SK-N-SH treated with all-trans-retinoic acid at 6 μM for 48 hours (cell line): ENCODE data around the gene TSGA10IP.

Source experiments
- ATAC-seq: fragments of 200-7000 bp; cut with Tn5 transposase; 3 replicates; pipeline ENCODE4 v1.9.1; 2020; ENCODE audit warnings: mild to moderate bottlenecking, moderate library complexity
- ARNTL ChIP-seq: fragments of 450-650 bp; formaldehyde crosslinking; IDR thresholded peaks from 2 replicates; pipeline ENCODE4 v1.5.0; 2020; ENCODE audit warnings: low read depth, mild to moderate bottlenecking, moderate library complexity, borderline replicate concordance
- BACH2 ChIP-seq: fragments of 250-450 bp; sonication (Bioruptor Pico); IDR thresholded peaks from 2 replicates; pipeline ENCODE4 v1.9.0; 2021; ENCODE audit warnings: mild to moderate bottlenecking, borderline replicate concordance
- CREB5 ChIP-seq: fragments of 250-450 bp; sonication (Bioruptor Pico); IDR thresholded peaks from 2 replicates; pipeline ENCODE4 v1.5.1; 2020; ENCODE audit warnings: low read depth, mild to moderate bottlenecking, moderate library complexity
- ESRRG ChIP-seq: fragments of 250-450 bp; sonication (Bioruptor Pico); IDR thresholded peaks from 2 replicates; pipeline ENCODE4 v1.6.1; 2021; ENCODE audit warnings: mild to moderate bottlenecking
- GLIS3 ChIP-seq: fragments of 250-450 bp; sonication (Bioruptor Pico); IDR thresholded peaks from 2 replicates; pipeline ENCODE4 v1.5.0; 2020; ENCODE audit warnings: mild to moderate bottlenecking, moderate library complexity
- OSR1 ChIP-seq: fragments of 250-450 bp; sonication (Bioruptor Pico); IDR thresholded peaks from 2 replicates; pipeline ENCODE4 v1.8.0; 2022; ENCODE audit warnings: moderate library complexity, mild to moderate bottlenecking, inconsistent platforms
- PATZ1 ChIP-seq: fragments of 250-450 bp; sonication (Bioruptor Pico); IDR thresholded peaks from 2 replicates; pipeline ENCODE4 v1.8.0; 2020; ENCODE audit warnings: mild to moderate bottlenecking, moderate library complexity, borderline replicate concordance
- POU6F1 ChIP-seq: fragments of 250-450 bp; sonication (Bioruptor Pico); IDR thresholded peaks from 2 replicates; pipeline ENCODE4 v1.8.0; 2021; ENCODE audit warnings: low read depth, mild to moderate bottlenecking, moderate library complexity, borderline replicate concordance
- PPARA ChIP-seq: fragments of 250-450 bp; sonication (Bioruptor Pico); IDR thresholded peaks from 2 replicates; pipeline ENCODE4 v1.5.0; 2020; ENCODE audit warnings: mild to moderate bottlenecking, borderline replicate concordance
- RARB ChIP-seq: fragments of 250-450 bp; sonication (Bioruptor Pico); IDR thresholded peaks from 2 replicates; pipeline ENCODE4 v1.8.0; 2021; ENCODE audit warnings: mild to moderate bottlenecking, moderate library complexity
- SNAI2 ChIP-seq: fragments of 250-450 bp; sonication (Bioruptor Pico); IDR thresholded peaks from 2 replicates; pipeline ENCODE4 v1.5.0; 2020; ENCODE audit warnings: mild to moderate bottlenecking, moderate library complexity
- TCF4 ChIP-seq: fragments of 250-450 bp; sonication (Bioruptor Pico); IDR thresholded peaks from 2 replicates; pipeline ENCODE4 v1.8.0; 2021; ENCODE audit warnings: mild to moderate bottlenecking, moderate library complexity, borderline replicate concordance
- TOX ChIP-seq: fragments of 250-450 bp; sonication (Bioruptor Pico); IDR thresholded peaks from 2 replicates; pipeline ENCODE4 v1.8.0; 2021; ENCODE audit warnings: mild to moderate bottlenecking, moderate library complexity, borderline replicate concordance
- ZFP3 ChIP-seq: fragments of 250-450 bp; sonication (Bioruptor Pico); IDR thresholded peaks from 2 replicates; pipeline ENCODE4 v1.5.0; 2020; ENCODE audit warnings: mild to moderate bottlenecking, moderate library complexity
- ZFP30 ChIP-seq: fragments of 450-650 bp; formaldehyde crosslinking; IDR thresholded peaks from 2 replicates; pipeline ENCODE4 v1.5.0; 2022; ENCODE audit warnings: mild to moderate bottlenecking, moderate library complexity
- ZNF565 ChIP-seq: fragments of 450-650 bp; formaldehyde crosslinking; conservative IDR thresholded peaks from 2 replicates; pipeline ENCODE4 v1.5.0; 2020; ENCODE audit warnings: low read depth, mild to moderate bottlenecking, moderate library complexity
- ZNF70 ChIP-seq: fragments of 450-650 bp; formaldehyde crosslinking; IDR thresholded peaks from 2 replicates; pipeline ENCODE4 v1.5.0; 2020; ENCODE audit warnings: mild to moderate bottlenecking, moderate library complexity
- TF ChIP-seq, protein P1 (sequence below): fragments of 250-450 bp; sonication (Bioruptor Pico); IDR thresholded peaks from 2 replicates; pipeline ENCODE4 v1.5.1; 2021; ENCODE audit warnings: mild to moderate bottlenecking, moderate library complexity
- TF ChIP-seq, protein P2 (sequence below): fragments of 250-450 bp; sonication (Bioruptor Pico); IDR thresholded peaks from 2 replicates; pipeline ENCODE4 v1.5.0; 2020; ENCODE audit warnings: mild to moderate bottlenecking, moderate library complexity

Gene TSGA10IP

GRCh38 chr11:66007201-66007634 is 61.9 kb downstream of the TSGA10IP start:
- ATAC-seq, result no peak; the same call in 2 of the 3 replicates
- no peak for TF ChIP-seq ZFP30 (CRISPR knock-in tag)
- no peak for TF ChIP-seq CREB5 (CRISPR knock-in tag)
- no peak for TF ChIP-seq ARNTL (CRISPR knock-in tag)
- TF ChIP-seq ZNF565 (CRISPR knock-in tag), result no peak
- TF ChIP-seq GLIS3 (CRISPR knock-in tag), result no peak
- TF ChIP-seq TCF4, result no peak
- TF ChIP-seq, protein P1, sequence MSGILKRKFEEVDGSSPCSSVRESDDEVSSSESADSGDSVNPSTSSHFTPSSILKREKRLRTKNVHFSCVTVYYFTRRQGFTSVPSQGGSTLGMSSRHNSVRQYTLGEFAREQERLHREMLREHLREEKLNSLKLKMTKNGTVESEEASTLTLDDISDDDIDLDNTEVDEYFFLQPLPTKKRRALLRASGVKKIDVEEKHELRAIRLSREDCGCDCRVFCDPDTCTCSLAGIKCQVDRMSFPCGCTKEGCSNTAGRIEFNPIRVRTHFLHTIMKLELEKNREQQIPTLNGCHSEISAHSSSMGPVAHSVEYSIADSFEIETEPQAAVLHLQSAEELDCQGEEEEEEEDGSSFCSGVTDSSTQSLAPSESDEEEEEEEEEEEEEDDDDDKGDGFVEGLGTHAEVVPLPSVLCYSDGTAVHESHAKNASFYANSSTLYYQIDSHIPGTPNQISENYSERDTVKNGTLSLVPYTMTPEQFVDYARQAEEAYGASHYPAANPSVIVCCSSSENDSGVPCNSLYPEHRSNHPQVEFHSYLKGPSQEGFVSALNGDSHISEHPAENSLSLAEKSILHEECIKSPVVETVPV, result no peak
- TF ChIP-seq PATZ1 (CRISPR knock-in tag), result no peak
- TF ChIP-seq RARB, result no peak
- no peak for TF ChIP-seq ZNF70 (CRISPR knock-in tag)
- no peak for TF ChIP-seq PPARA (CRISPR knock-in tag)
- TF ChIP-seq BACH2 (CRISPR knock-in tag), result no peak
- TF ChIP-seq OSR1 (CRISPR knock-in tag), result no peak
- TF ChIP-seq SNAI2 (CRISPR knock-in tag), result no peak

DNA sequence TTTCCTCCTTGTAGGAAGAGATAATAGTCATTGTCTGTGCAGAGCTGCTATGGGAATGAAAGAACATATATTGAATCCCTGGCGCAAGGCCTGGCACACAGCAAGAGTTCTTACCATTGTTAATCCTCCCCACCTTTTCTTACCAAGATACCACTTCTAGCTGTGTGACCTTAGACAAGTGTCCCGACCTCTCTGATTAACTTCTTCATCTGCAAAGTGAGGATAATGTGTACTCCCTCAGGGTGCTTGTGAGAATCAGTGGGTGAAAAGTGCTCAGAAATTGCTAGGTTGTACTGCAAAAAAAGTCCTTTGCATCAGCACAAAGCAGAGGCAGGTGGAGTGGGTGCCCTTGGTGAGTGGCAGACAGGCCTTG is 62.8 kb downstream of the TSGA10IP start:
- ATAC-seq, result no peak
- TF ChIP-seq ESRRG (CRISPR knock-in tag) (no peak), TOX (CRISPR knock-in tag) (no peak), BACH2 (CRISPR knock-in tag) (no peak), ZFP3 (CRISPR knock-in tag) (no peak), ZNF70 (CRISPR knock-in tag) (no peak), ZFP30 (CRISPR knock-in tag) (no peak), PPARA (CRISPR knock-in tag) (no peak), PATZ1 (CRISPR knock-in tag) (no peak), POU6F1 (no peak), OSR1 (CRISPR knock-in tag) (no peak)
- TF ChIP-seq, protein P2, sequence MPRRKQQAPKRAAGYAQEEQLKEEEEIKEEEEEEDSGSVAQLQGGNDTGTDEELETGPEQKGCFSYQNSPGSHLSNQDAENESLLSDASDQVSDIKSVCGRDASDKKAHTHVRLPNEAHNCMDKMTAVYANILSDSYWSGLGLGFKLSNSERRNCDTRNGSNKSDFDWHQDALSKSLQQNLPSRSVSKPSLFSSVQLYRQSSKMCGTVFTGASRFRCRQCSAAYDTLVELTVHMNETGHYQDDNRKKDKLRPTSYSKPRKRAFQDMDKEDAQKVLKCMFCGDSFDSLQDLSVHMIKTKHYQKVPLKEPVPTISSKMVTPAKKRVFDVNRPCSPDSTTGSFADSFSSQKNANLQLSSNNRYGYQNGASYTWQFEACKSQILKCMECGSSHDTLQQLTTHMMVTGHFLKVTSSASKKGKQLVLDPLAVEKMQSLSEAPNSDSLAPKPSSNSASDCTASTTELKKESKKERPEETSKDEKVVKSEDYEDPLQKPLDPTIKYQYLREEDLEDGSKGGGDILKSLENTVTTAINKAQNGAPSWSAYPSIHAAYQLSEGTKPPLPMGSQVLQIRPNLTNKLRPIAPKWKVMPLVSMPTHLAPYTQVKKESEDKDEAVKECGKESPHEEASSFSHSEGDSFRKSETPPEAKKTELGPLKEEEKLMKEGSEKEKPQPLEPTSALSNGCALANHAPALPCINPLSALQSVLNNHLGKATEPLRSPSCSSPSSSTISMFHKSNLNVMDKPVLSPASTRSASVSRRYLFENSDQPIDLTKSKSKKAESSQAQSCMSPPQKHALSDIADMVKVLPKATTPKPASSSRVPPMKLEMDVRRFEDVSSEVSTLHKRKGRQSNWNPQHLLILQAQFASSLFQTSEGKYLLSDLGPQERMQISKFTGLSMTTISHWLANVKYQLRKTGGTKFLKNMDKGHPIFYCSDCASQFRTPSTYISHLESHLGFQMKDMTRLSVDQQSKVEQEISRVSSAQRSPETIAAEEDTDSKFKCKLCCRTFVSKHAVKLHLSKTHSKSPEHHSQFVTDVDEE (CRISPR knock-in tag), result no peak
